Fibroblast of pulmonary artery (primary cell): ENCODE results near the gene ARSI.

Source experiments
- DNase-seq: peaks from one replicate; pipeline ENCODE4 v3.0.0-alpha.2; 2010; ENCODE audit warnings: low read depth
- H3K4me3 ChIP-seq: replicated peaks from 2 replicates; pipeline ENCODE4 v1.5.1; 2011; ENCODE audit warnings: low read depth, mild to moderate bottlenecking, control low read depth, low read length, moderate library complexity
- TF ChIP-seq, protein P1 (sequence below): IDR thresholded peaks from 2 replicates; pipeline ENCODE4 v1.5.1; 2011; ENCODE audit warnings: mild to moderate bottlenecking, control low read depth, low read length, inconsistent platforms; ENCODE audit errors: missing control alignments

The ARSI gene

DNA sequence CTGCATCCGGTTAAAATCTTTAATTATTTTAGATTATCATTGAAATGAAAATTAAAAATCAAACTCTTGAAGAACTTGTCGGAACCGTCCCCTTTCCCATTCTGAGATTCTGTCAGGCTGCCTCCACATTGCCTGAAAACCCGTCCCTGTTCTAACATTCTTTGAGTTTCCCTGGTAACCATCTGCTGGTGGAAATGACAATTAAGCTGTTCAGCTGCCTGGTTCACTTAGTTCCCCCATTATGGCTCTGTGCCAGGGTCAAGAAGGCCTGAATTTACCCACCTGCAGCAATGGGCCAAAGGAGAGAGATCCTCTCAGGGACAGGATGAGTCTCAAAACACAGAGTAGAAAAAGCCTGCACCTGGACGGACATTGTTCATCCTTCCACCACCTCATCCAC, 43.0 kb upstream of the ARSI start:
- TF ChIP-seq, protein P1, sequence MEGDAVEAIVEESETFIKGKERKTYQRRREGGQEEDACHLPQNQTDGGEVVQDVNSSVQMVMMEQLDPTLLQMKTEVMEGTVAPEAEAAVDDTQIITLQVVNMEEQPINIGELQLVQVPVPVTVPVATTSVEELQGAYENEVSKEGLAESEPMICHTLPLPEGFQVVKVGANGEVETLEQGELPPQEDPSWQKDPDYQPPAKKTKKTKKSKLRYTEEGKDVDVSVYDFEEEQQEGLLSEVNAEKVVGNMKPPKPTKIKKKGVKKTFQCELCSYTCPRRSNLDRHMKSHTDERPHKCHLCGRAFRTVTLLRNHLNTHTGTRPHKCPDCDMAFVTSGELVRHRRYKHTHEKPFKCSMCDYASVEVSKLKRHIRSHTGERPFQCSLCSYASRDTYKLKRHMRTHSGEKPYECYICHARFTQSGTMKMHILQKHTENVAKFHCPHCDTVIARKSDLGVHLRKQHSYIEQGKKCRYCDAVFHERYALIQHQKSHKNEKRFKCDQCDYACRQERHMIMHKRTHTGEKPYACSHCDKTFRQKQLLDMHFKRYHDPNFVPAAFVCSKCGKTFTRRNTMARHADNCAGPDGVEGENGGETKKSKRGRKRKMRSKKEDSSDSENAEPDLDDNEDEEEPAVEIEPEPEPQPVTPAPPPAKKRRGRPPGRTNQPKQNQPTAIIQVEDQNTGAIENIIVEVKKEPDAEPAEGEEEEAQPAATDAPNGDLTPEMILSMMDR: no peak
- no peak overlapping the region for H3K4me3 ChIP-seq
- DNase-seq: no peak

DNA sequence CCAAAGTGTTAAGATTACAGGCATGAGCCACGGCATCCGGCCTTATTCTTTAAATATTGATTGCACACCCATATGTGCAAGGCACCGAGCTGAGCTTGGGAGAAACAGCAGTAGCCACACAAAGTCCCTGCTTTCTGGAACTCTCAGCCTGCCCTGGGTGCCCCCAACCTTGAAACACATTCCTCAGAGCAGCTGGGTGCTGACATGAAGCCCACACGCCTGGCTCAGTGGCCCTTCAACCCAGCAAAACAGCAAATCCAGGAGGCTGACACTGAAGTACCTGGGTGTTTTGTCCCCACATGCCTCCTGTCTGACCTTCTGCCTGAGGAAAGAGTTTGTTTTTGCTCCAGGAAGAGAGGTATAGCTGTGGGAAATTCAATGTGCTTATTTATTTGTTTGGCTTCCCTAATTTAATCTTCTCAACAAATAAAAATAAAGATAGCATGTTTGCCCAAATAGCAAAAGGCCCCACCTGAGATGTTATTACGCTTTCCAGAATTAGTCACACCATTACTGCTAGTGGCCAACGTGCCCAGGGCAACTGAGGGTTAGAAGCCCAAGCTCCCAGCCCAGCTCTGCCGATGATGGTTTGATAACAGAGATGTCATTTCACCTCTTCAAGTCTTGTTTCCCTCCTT, 41.4 kb upstream of the ARSI start:
- TF ChIP-seq, protein P1: no peak
- no peak for DNase-seq

DNA sequence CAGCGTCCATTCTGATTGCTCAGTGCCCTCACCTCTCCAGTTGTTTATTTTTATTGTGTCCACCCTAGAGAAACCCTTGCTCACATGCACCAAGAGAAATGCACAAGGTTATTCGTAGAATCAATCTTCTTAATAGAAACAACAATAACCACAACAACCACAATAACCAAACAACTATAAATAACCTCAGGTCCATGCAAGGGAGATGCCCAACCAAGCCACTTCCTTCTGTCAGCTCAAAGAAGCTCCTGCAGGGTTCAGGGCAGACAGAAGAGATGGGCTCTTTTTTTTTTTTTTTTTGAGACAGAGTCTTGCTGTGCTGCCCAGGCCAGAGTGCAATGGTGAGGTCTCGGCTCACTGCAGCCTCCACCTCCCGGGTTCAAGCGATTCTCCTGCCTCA, 39.9 kb upstream of the ARSI start:
- no peak for DNase-seq
- H3K4me3 ChIP-seq: no peak overlapping the region
- TF ChIP-seq, protein P1: no peak

More for the DNA sequence above, 41.4 kb upstream of the ARSI start:
- no peak overlapping the region for H3K4me3 ChIP-seq

DNA sequence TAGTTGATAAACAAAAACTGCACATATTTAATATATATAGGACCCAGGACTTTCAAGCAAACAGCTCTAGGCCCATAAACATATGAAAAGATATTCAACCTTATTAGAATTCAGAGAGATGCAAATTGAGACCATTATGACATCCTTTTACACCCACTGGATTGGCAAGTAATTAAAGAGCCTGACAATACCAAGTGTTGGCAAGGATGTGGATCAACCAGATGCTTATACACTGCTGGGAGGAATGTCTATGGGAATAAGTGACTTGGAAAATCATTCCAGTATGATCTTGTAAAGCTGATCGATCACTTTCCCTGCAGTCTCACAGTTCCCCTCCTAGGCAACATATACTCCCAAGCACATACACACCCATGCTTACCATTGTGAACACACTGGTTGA, 39.3 kb upstream of the ARSI start:
- DNase-seq: no peak
- TF ChIP-seq, protein P1: no peak
- no peak overlapping the region for H3K4me3 ChIP-seq

DNA sequence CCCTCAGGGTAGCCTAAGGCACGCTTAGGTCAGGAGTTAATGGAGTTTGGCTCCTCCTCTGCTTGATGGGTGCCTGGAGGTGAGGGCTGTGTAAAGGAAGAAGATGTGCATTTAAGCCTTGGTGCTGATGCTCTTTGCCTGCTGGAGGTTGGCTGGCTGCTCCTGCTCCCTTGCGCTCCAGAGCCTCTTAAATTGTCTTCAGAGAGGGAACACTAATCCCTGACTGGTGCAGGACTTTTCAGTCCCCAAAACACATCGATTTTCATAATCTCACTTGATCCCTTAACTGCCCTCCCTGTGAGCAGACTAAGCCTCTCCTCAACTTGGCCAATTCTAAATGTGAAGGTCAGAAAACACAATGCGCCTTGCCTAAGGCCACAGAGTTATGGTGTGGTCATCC, 38.6 kb upstream of the ARSI start:
- TF ChIP-seq, protein P1: no peak
- no peak overlapping the region for H3K4me3 ChIP-seq
- DNase-seq: no peak

DNA sequence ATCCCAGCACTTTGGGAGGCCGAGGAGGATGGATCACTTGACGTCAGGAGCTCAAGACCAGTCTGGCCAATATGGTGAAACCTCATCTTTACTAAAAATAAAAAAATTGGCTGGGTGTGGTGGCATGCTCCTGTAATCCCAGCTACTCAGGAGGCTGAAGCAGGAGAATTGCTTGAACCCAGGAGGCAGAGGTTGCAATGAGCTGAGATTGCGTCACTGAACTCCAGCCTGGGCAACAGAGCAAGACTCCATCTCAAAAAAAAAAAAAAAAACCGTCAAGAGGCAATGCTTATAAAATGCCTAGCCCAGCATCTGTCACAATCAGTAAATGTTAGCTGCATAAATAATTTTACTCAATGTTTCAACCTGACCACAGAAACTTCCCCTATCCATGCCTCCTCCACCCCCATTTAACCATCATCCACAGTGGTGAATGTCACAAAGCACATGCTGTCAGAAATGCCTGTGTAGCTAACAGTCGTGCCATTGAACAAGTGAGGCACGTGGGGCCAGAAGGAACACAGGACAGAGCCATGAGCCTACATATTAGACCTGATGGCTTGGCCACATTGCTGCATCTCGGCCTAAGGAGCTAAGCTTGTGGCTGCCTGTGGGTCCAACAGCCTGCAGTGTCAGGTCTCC, 38.0 kb upstream of the ARSI start:
- no peak overlapping the region for H3K4me3 ChIP-seq
- DNase-seq: no peak
- TF ChIP-seq, protein P1: no peak

DNA sequence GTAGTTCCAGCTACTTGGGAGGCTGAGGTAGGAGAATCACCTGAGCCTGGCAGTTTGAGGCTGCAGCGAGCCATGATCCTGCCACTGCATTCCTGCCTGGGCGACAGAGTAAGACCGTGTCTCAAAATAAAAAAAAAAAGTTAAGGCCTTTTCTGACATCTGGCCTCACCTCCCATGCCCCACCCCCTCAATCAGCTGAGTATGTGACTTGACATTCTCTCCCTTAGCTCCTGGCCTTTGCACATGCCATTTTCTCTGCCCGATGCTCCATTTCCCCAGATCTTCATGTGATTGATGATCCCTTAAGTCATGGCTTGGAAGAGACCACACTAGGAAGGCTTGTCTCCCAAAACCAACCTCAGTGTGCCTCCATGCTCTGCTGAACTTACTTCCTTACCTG, 37.1 kb upstream of the ARSI start:
- no peak for DNase-seq
- TF ChIP-seq, protein P1: no peak
- no peak overlapping the region for H3K4me3 ChIP-seq
